OCI-LY1 (cell line): ENCODE measurements around the gene LRRFIP2.

Source experiments
- H2AFZ ChIP-seq: fragments of 200-600 bp; sonication (generic), shearing (Covaris generic); 2 replicates; pipeline ENCODE4 v1.6.0; 2014; ENCODE audit warnings: antibody characterized with exemption, mild to moderate bottlenecking, low read length
- H3F3A ChIP-seq: fragments of 200-600 bp; sonication (generic), shearing (Covaris generic); 2 replicates; pipeline ENCODE4 v1.6.0; 2014; ENCODE audit warnings: mild to moderate bottlenecking, antibody characterized with exemption, low read length, moderate library complexity; ENCODE audit not compliant: insufficient read depth
- H3K27ac ChIP-seq: fragments of 200-600 bp; sonication (generic); 2 replicates; pipeline ENCODE4 v1.5.1; 2014; ENCODE audit warnings: low read length, mixed run types, mild to moderate bottlenecking, low read depth; ENCODE audit not compliant: poor library complexity, severe bottlenecking
- H3K27me3 ChIP-seq: fragments of 200-600 bp; sonication (generic); 2 replicates; pipeline ENCODE4 v1.6.0; 2014; ENCODE audit warnings: antibody characterized with exemption, mild to moderate bottlenecking, low read length, moderate library complexity; ENCODE audit not compliant: insufficient read depth
- H3K36me3 ChIP-seq: fragments of 200-600 bp; sonication (generic); 2 replicates; pipeline ENCODE4 v1.6.1; 2014; ENCODE audit warnings: mild to moderate bottlenecking, antibody characterized with exemption, low read length, moderate library complexity, mixed read lengths; ENCODE audit not compliant: insufficient read depth
- H3K4me1 ChIP-seq: fragments of 200-600 bp; sonication (generic); 2 replicates; pipeline ENCODE4 v1.5.1; 2014; ENCODE audit warnings: mild to moderate bottlenecking, low read length, moderate library complexity; ENCODE audit not compliant: insufficient read depth, severe bottlenecking
- H3K4me2 ChIP-seq: fragments of 200-600 bp; sonication (generic), shearing (Covaris generic); 2 replicates; pipeline ENCODE4 v1.6.1; 2014; ENCODE audit warnings: low read length
- H3K4me3 ChIP-seq: fragments of 200-600 bp; sonication (generic); 2 replicates; pipeline ENCODE4 v1.5.1; 2014; ENCODE audit warnings: low read length, low read depth, mild to moderate bottlenecking, mixed read lengths; ENCODE audit not compliant: poor library complexity, severe bottlenecking
- H3K79me2 ChIP-seq: fragments of 200-600 bp; shearing (Covaris generic); 2 replicates; pipeline ENCODE4 v1.6.1; 2016; ENCODE audit warnings: mixed run types, low read length, mixed read lengths; ENCODE audit not compliant: insufficient read depth
- H3K9ac ChIP-seq: fragments of 200-600 bp; sonication (generic), shearing (Covaris generic); 2 replicates; pipeline ENCODE4 v1.6.1; 2014; ENCODE audit warnings: mild to moderate bottlenecking, low read length, mixed read lengths
- H3K9me2 ChIP-seq: fragments of 200-600 bp; sonication (generic), shearing (Covaris generic); 2 replicates; pipeline ENCODE4 v1.6.1; 2014; ENCODE audit warnings: low read depth, mild to moderate bottlenecking, low read length, mixed read lengths
- H3K9me3 ChIP-seq: fragments of 200-600 bp; shearing (Covaris generic); 2 replicates; pipeline ENCODE4 v1.6.1; 2014; ENCODE audit warnings: low read length, mixed read lengths
- H4K20me1 ChIP-seq: fragments of 200-600 bp; sonication (generic), shearing (Covaris generic); 2 replicates; pipeline ENCODE4 v1.6.0; 2016; ENCODE audit warnings: mild to moderate bottlenecking, low read length; ENCODE audit not compliant: insufficient read depth
- EZH2 ChIP-seq: fragments of 200-600 bp; sonication (generic), shearing (Covaris generic); IDR thresholded peaks from 2 replicates; pipeline ENCODE4 v1.8.0; 2017; ENCODE audit warnings: borderline replicate concordance, mixed run types, mild to moderate bottlenecking, antibody characterized with exemption, low read length, moderate library complexity, mixed read lengths
- TF ChIP-seq, protein P1 (sequence below): fragments of 200-600 bp; sonication (generic), shearing (Covaris generic); IDR thresholded peaks from 2 replicates; pipeline ENCODE4 v1.5.1; 2017; ENCODE audit warnings: mild to moderate bottlenecking, antibody characterized with exemption, low read length, moderate library complexity, mixed read lengths

LRRFIP2 gene

GRCh38 chr3:37129871-37130270 lies 44.5 kb downstream of the LRRFIP2 start:
- no peak overlapping the region for H2AFZ ChIP-seq
- H3K27ac ChIP-seq: no peak overlapping the region
- H4K20me1 ChIP-seq: no peaks in the 10 kb centered on the region
- H3F3A ChIP-seq: no peaks in the 10 kb centered on the region
- no peaks in the 10 kb centered on the region for H3K79me2 ChIP-seq
- H3K9ac ChIP-seq: no peak overlapping the region
- H3K36me3 ChIP-seq: no peaks in the 10 kb centered on the region
- no peak overlapping the region for H3K4me2 ChIP-seq
- no peak overlapping the region for H3K4me3 ChIP-seq
- no peaks in the 10 kb centered on the region for H3K9me2 ChIP-seq
- no peaks in the 10 kb centered on the region for H3K27me3 ChIP-seq
- TF ChIP-seq EZH2: no peak
- TF ChIP-seq, protein P1, sequence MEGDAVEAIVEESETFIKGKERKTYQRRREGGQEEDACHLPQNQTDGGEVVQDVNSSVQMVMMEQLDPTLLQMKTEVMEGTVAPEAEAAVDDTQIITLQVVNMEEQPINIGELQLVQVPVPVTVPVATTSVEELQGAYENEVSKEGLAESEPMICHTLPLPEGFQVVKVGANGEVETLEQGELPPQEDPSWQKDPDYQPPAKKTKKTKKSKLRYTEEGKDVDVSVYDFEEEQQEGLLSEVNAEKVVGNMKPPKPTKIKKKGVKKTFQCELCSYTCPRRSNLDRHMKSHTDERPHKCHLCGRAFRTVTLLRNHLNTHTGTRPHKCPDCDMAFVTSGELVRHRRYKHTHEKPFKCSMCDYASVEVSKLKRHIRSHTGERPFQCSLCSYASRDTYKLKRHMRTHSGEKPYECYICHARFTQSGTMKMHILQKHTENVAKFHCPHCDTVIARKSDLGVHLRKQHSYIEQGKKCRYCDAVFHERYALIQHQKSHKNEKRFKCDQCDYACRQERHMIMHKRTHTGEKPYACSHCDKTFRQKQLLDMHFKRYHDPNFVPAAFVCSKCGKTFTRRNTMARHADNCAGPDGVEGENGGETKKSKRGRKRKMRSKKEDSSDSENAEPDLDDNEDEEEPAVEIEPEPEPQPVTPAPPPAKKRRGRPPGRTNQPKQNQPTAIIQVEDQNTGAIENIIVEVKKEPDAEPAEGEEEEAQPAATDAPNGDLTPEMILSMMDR: no peak
- H3K4me1 ChIP-seq: no peaks in the 10 kb centered on the region
- H3K9me3 ChIP-seq: no peaks in the 10 kb centered on the region

DNA sequence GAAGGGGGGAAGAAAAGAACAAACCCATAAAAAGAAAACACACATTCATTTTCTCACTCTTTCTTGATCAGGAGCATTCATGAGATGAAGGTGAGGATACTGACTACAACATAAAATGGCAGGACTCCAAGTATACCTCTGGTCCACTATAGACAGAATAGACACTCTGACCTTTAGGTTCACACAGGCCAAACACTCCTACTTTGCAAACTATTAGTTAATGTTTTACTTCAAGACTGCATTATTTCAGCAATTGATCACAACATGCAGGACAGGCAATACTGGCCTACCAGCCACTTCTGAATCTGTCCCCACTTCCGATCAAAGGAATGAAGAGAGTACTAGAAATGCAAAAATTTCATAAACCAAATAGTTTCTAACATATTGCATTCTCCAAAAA lies 47.0 kb downstream of the LRRFIP2 start:
- Histone ChIP-seq H2AFZ (no peak overlapping the region), H3K9me3 (no peaks in the 10 kb centered on the region), H3K9me2 (no peaks in the 10 kb centered on the region), H3K4me2 (no peak overlapping the region), H4K20me1 (no peaks in the 10 kb centered on the region), H3K4me3 (no peak overlapping the region), H3K27ac (no peak overlapping the region), H3F3A (no peaks in the 10 kb centered on the region), H3K9ac (no peak overlapping the region), H3K27me3 (no peaks in the 10 kb centered on the region), H3K79me2 (no peaks in the 10 kb centered on the region), H3K36me3 (no peaks in the 10 kb centered on the region; the same call in 1 of the 2 replicates), H3K4me1 (no peaks in the 10 kb centered on the region)
- TF ChIP-seq, protein P1: no peak
- TF ChIP-seq EZH2: no peak

- Histone ChIP-seq H3K9me3 (no peaks in the 10 kb centered on the region), H3K4me3 (no peak overlapping the region), H3K27ac (no peak overlapping the region), H3K4me1 (no peaks in the 10 kb centered on the region), H4K20me1 (no peaks in the 10 kb centered on the region), H2AFZ (no peak overlapping the region), H3K9ac (no peak overlapping the region), H3K27me3 (no peaks in the 10 kb centered on the region), H3K4me2 (no peak overlapping the region), H3F3A (no peaks in the 10 kb centered on the region), H3K36me3 (peaks cover 3% of the 10 kb centered on the region; the same call in 1 of the 2 replicates), H3K79me2 (no peaks in the 10 kb centered on the region), H3K9me2 (no peaks in the 10 kb centered on the region)
- no peak for TF ChIP-seq EZH2
- TF ChIP-seq, protein P1: no peak
These were observed 47.5 kb downstream of the LRRFIP2 start for GRCh38 chr3:37126856-37127255.
